OCI-M2 (cell line): ENCODE data around the gene AFAP1.
A peak's percentile ranks its signal among the peaks of the same experiment; 100 is the strongest.

Experiments
- DNase-seq: peaks from one replicate; lab custom pipeline; 2025; ENCODE audit not compliant: unreplicated experiment; lab: John Stamatoyannopoulos, UW

The AFAP1 gene

GRCh38 chr4:7939377-7940108 lies at the start of gene AFAP1:
AFAP1 (minus strand) TSS chr4:7939861; CDS start chr4:7872078, 67,783 bp downstream.
- no peak for DNase-seq

- no peak for DNase-seq
Observed at GRCh38 chr4:7988437-7988836, 48.8 kb upstream of the AFAP1 start.

GRCh38 chr4:7987148-7987989 lies 47.7 kb upstream of the AFAP1 start:
- DNase-seq, result peak; percentile 6

GRCh38 chr4:7985891-7986441 lies 46.3 kb upstream of the AFAP1 start:
- DNase-seq, result no peak

GRCh38 chr4:7985072-7985471 lies 45.4 kb upstream of the AFAP1 start:
- no peak for DNase-seq

- no peak for DNase-seq
Observed at GRCh38 chr4:7984286-7984925, 44.7 kb upstream of the AFAP1 start.

GRCh38 chr4:7983296-7983695 lies 43.6 kb upstream of the AFAP1 start:
- DNase-seq, result no peak

GRCh38 chr4:7981738-7982394 lies 42.2 kb upstream of the AFAP1 start:
- no peak for DNase-seq

- no peak for DNase-seq
Observed at GRCh38 chr4:7980036-7980435, 40.4 kb upstream of the AFAP1 start.

GRCh38 chr4:7979652-7979968 lies 39.9 kb upstream of the AFAP1 start:
- no peak for DNase-seq

GRCh38 chr4:7978907-7979651 lies 39.4 kb upstream of the AFAP1 start:
- DNase-seq, result no peak

GRCh38 chr4:7978489-7978888 lies 38.8 kb upstream of the AFAP1 start:
- no peak for DNase-seq

- no peak for DNase-seq
Observed at GRCh38 chr4:7976634-7977033, 37.0 kb upstream of the AFAP1 start.

- DNase-seq, result no peak
Observed at GRCh38 chr4:7976025-7976424, 36.4 kb upstream of the AFAP1 start.

- no peak for DNase-seq
Observed at GRCh38 chr4:7974425-7974824, 34.8 kb upstream of the AFAP1 start.

- DNase-seq, result no peak
Observed at GRCh38 chr4:7973545-7973981, 33.9 kb upstream of the AFAP1 start.

- DNase-seq, result no peak
Observed at GRCh38 chr4:7971881-7972500, 32.3 kb upstream of the AFAP1 start.

- no peak for DNase-seq
Observed at GRCh38 chr4:7971159-7971631, 31.5 kb upstream of the AFAP1 start.

- DNase-seq, result no peak
Observed at GRCh38 chr4:7970361-7970946, 30.8 kb upstream of the AFAP1 start.
